ENCODE measurements around the gene PARD3.

Gene PARD3

GRCh38 chr10:34689053-34689452 is 126.0 kb downstream of the PARD3 start:
- no peak for DNase-seq (ENCODE audit: low read depth, low spot score)

DNA sequence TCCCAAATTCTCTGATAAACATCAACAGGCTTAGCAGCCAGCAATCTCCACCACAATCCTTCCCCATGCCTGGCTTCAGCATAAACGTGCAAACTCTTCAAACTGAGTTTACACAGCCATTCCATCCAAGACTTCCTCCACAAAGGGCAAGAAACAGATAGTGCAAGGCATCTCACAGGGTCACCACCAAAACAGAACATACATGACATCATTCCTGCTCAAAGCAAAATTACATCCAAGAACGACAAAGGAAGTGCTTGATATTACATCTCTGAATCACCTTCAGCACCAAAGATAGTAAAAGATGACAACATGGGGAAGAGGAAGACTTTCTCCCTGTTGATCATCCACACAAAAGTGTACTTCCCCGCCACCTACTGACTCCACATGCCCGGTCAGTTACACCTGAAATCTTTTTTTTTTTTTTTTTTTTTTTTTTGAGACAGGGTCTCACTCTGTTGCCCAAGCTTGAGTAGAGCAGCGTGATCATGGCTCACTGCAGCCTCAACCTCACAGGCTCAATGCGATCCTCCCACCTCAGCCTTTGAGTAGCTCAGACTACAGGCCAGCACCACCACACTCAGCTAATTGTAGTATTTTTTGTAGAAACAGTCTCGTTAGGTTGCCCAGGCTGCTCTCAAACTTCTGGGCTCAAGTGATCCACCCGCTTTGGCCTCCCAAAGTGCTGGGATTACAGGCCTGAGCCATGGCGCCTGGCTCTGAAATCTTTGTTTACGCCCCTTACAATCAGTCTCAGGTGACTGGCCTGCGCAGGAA is 127.5 kb downstream of the PARD3 start:
- no peak for DNase-seq (ENCODE audit: low read depth, low spot score)

DNA sequence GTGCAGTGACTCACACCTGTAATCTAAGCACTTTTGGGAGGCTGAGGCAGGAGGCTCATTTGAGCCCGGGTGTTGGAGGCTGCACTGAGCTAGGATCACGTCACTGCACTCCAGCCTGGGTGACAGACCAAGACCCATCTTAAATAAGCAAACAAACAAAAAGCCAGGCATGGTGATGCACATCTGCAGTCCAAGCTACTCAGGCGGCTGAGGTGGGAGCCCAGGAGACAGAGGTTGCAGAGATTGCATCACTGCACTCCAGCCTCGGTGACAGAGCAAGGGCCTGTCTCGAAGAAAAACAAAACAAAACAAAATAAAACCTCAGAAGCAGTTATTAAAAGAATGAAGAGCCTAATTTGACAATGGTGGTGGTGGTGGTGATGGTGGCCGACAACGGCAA is 132.5 kb downstream of the PARD3 start:
- DNase-seq (ENCODE audit: low read depth, low spot score): no peak

DNA sequence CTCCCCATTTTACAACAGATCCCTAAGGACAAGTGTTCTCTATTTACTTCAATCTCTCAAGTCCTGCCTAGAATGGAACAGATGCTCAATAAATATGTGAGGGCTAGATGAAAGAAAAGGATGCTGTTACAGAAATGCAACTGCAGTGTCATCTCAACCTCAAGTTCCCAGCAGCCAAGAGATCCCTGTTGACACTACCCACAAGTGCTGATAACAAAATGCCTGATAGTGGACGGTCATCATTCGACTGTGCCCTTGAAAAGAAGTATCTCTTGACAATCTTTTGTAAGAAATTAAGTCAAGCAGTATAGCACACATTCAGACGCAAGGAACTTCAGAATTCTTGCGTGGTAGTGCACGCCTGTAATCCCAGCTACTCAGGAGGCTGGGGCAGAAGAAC is 133.2 kb downstream of the PARD3 start:
- DNase-seq (ENCODE audit: low read depth, low spot score): no peak

DNA sequence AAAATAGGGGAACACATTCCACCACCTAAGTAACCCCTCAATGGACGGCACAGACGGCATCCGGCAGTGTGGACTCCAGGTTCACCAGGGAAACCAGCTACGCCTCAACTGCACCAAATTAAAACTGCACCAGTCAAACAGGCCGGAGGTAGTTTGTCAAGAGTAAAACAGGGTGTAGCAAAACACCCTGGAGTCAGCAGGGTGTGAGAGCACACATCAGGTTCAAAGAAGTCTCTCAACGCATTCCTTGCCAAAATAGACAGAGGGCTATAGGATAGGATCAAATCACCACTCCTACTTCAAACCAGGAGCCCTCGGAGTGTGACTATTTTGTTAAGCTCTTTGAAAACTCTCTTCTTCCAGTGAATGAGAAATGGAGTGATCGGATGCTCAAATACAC is 135.9 kb downstream of the PARD3 start:
- no peak for DNase-seq (ENCODE audit: low read depth, low spot score)

DNA sequence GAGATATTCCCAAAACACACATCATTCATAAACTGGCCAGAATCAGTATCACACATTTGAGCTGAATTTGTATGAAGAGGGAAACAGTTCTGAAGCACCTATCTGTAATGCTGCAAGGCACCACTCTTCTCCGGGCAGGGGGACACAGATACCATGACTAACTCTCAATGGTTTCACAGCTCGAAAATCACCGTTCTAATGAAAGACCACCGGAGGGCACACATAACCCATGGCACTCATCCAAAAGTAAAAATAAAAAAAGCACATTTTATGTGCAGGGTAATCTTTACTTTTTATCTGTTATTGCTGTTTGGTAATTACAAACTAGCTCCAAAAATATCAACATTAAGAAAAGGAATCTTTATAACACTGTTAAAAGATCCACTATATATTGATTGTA is 137.5 kb downstream of the PARD3 start:
- no peak for DNase-seq (ENCODE audit: low read depth, low spot score)

- DNase-seq (ENCODE audit: low read depth, low spot score): no peak
Observed at GRCh38 chr10:34677132-34677531, 138.0 kb downstream of the PARD3 start.

DNA sequence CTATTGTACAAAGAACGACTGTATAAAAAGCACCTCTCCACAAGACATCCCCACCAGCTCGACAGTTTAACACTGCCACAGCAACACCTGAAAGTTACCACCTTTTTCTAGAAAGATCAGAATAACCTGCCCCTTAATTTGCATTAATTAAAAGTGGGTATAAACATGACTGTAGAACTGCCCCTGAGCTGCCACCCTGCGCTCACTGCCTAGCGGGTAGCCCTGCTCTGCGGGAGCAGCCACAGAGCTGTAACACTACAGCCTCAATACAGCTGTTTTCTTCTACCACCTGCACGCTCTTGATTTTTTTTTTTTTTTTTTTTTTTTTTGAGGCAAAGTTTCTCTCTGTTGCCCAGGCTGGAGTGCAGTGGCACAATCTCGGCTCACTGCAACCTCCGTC is 140.9 kb downstream of the PARD3 start:
- no peak for DNase-seq (ENCODE audit: low read depth, low spot score)

GRCh38 chr10:34670081-34670480 is 145.0 kb downstream of the PARD3 start:
- no peak for DNase-seq (ENCODE audit: low read depth, low spot score)

GRCh38 chr10:34669079-34669478 is 146.0 kb downstream of the PARD3 start:
- no peak for DNase-seq (ENCODE audit: low read depth, low spot score)

DNA sequence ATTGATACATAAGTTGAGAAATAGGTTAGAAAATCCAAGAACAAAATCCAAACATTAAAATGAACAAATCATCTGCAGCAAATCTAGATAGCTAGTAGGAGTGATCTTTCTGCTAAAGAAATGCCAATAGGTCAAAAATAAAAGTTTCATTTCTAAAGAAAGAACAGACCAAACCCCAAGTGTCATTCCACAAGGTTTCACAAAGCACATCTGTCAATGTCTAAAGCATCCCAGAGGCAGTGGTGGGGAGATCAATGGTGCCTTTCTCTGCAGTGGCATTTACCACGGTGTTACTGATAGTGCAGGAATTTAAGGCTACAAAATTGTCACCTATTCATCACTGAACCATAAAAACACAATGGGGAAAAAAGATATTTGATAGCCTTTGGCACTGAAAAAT is 147.9 kb downstream of the PARD3 start:
- no peak for DNase-seq (ENCODE audit: low read depth, low spot score)

DNA sequence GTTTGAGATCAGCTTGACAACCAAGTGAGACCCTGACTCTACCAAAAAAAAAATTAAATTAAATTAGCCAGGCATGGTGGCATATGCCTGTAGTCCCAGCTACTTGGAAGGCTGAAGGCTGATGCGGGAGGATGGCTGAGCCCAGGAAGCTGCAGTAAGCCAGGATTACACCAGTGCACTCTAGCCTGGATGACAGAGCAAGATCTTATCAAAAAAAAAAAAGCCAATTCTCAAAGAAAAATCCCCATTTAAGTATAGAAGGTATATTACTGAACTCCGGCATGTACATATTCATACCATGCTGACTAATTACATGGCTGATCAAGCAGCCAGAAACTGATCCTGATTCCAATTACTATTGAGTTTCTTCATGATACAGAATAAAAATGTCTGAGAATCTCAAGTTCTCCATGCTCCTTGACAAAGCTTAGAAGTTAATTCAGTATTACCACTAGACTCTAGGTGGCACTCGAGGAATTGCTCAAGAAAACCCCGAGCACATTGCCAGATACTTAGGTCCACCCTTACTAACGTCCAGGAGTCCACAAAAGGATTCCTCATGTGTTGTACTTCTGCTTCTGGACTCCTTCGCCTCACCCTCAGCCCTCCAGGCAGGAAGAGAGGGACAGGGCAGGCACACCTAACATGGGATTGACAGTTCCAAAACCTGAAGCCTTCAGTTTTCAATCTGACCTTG is 148.9 kb downstream of the PARD3 start:
- no peak for DNase-seq (ENCODE audit: low read depth, low spot score)

DNA sequence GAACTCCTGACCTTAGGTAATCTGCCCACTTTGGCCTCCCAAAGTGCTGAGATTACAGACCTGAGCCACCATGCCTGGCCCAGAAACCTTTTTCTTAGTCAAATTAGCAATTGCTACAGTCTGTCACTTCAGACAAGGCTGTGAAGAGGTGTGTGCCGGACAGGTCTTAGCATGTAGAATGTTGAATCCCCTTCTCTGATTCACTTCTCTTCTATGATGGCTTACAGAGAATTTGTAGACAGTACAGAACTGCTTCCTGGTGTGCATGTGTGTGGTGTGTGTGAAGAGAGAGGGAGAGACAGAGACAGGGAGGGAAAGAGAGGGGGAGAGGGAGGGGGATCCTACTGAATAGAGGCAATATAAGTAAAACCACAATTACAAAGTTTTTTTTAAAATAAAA is 150.4 kb downstream of the PARD3 start:
- DNase-seq (ENCODE audit: low read depth, low spot score): no peak

DNA sequence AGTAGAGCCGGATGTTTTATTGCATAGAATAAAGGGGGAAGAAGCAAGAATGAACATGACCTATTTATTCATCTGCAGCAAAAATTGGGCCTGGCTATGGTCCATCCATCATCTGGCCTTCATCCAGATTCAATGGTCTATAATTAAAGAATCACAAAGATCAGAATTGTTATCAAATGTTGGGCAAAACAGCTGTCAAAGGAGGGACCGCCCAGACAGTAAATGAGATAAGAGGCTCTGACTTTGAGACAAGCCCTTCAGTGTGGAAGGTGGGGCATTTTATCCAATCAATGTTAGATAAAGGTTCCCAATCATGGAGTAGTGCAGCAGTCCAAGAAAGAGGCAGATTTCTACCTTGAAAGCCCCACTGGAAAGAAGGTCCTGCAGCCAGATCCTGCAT is 153.5 kb downstream of the PARD3 start:
- DNase-seq (ENCODE audit: low read depth, low spot score): no peak

DNA sequence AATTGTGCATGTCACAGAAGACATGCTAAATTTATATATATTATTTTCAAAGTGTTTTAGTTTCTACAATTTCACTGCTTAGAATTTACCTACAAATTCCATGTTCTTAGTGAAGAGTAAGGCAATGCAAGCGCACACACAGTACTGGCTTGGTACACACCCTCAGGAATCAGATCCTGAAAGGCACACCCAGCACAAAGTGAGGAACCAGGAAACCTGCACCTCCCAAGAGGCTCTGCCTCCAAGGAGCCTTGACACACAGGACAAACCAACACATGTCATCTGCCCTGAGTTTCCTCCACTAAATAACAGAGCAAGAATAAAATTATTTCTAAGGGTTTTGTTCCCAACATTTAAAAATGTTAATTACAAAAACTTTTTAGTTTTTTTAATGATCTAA is 156.2 kb downstream of the PARD3 start:
- DNase-seq (ENCODE audit: low read depth, low spot score): no peak

DNA sequence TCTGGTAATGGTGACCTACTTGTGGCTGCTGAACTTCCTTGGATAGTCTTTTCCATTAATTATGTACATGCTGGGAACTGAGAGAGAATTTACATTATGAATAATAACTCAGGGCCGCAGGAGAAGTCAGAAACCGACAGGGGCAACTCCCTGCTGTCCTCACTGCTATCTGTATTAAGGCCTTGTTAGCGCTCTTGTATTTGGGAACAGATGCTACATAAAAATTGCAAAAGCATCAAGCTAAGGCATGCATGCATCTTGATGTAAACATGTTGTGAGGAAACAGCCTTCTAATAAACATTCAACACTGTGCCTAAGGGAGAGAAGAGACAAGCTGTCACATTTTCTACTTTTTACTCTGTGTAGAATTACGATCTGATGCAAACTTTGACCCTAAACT is 158.4 kb downstream of the PARD3 start:
- no peak for DNase-seq (ENCODE audit: low read depth, low spot score)

- DNase-seq (ENCODE audit: low read depth, low spot score): no peak
Observed at GRCh38 chr10:34655286-34656170, 159.6 kb downstream of the PARD3 start.

DNA sequence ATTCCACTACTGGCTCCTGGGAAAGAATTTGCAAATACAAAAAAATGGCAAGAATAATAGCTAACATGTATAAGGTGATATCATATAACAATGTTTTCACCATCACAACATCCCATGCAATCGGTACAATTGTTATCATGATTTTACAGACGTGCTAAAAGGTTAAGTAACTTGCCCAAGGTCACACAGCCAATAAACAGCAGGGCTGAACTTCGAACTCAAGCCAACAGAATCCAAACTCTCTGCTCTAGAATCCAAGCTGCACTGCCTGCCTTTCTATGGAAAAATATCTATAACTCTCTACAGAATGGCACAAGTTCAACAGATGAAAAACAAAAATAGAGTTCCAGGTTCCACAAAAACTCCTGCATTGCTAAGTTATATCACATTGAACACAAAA is 160.9 kb downstream of the PARD3 start:
- DNase-seq (ENCODE audit: low read depth, low spot score): no peak

GRCh38 chr10:34653530-34653929 is 161.6 kb downstream of the PARD3 start:
- DNase-seq (ENCODE audit: low read depth, low spot score): no peak

DNA sequence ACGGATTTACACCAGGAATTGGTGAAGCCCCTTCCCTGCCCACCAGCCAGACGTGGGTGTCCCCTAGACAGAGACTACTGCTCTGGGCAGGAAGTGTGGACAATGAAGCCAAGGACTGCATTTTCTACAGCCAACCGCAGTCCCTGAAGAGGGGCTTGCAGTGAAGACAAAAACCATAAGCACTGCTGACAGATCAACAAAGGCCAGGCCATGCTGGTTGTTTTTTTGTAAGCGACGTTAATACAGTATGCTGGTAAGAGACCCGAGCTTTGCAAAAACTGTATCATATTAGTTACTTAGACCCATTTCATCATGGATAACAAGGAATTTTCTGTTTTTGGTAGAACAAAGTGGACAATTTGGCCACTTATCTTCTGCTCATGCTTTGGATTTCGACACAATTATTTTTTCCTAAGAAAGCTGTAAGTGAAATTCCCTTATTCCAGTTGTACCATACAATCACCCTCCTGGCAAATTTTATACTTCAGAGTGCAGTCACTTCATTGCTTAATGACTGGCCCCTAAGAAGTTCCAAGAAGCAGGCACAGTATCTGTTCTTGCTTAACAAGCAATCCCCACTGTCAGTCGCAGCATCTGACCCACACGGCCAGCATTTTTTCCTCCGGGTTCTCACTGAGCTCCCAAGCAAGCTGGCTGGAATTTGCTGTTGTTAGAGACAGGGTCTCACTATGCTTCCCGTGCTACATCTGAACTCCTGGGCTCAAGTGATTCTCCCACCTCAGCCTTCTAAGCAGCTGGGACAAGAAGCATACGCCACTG is 163.5 kb downstream of the PARD3 start:
- DNase-seq (ENCODE audit: low read depth, low spot score): no peak

DNA sequence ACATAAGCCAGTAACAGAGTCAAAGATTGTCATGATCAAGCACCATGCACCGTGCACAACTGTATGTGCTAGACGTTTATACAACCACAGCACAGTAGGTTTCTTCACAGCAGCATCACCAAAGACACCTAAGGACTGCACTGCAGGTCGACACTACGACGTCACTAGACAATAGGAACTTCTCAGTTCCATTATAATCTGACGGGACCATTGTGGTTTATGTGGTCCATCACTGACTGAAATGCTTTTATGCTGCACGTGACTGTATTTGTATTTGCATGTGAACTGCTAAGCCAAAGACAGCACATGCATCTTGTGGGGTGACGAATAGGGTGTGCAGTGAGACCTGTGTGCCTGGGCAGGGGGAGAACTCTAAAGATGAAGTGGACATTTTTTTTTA is 164.9 kb downstream of the PARD3 start:
- no peak for DNase-seq (ENCODE audit: low read depth, low spot score)

DNA sequence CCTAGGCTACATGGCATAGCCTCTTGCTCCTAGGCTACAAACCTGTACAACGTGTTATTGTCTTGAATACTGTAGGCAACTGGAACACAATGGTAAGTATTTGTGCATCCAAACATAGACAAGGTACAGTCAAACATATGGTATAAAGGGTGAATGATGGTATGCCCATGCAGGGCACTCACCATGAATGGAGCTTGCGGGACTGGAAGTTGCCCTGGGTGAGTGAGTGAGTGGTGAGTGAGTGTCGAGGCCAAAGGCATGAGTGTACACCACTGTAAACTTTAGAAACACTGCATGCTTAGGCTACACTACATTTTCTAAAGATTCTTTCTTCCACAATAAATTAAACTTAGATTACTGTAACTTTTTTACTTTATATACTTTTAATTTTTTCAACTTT is 165.7 kb downstream of the PARD3 start:
- no peak for DNase-seq (ENCODE audit: low read depth, low spot score)

Data from activated naive CD8-positive, alpha-beta T cell treated with anti-CD3 and anti-CD28 coated beads, Interleukin-2, amount 50 U/mL, for 16 hours (primary cell).